HCT116 (cell line): ENCODE results near the gene MPP2. TPM values are rescaled to one million over a fixed set of nuclear protein-coding genes. Genes with fewer than 3 reads are reported as not detected.

Experiments
- ATAC-seq: fragments of 200-7000 bp; cut with Tn5 transposase; 2 replicates; pipeline ENCODE4 v1.9.1; 2020; ENCODE audit warnings: mild to moderate bottlenecking, moderate library complexity
- BruUV-seq: library from RNA; stranded (reverse); fragments of 400-500 nt; replicated peaks from 2 replicates; lab custom pipeline; 2021; lab: Mats Ljungman, UMichigan
- CTCF ChIA-PET: fragments of 300-600 bp; sonication (Branson Sonifier 250); formaldehyde crosslinking; loops from one replicate; lab custom pipeline; 2021; ENCODE audit warnings: antibody characterized with exemption; lab: Charles Lee
- POLR2A ChIA-PET: fragments of 300-600, 350-600 bp; sonication (Branson Sonifier 250); formaldehyde crosslinking; loops from one replicate; lab custom pipeline; 2021; ENCODE audit warnings: antibody characterized with exemption; lab: Charles Lee
- RAD21 ChIA-PET, 2 experiments: fragments of 300-600 bp; sonication (Branson Sonifier 250); formaldehyde crosslinking; loops; one replicate each; lab custom pipeline; 2023; ENCODE audit warnings: low total read pairs in 2 of 2; ENCODE audit not compliant: uncharacterized antibody in 2 of 2, unreplicated experiment in 2 of 2, low non-redundant PET in 1 of 2; lab: Charles Lee
- DNase-seq: peaks from one replicate; pipeline ENCODE4 v3.0.0-alpha.2; 2010; ENCODE audit warnings: low read depth, low spot score
- H2AFZ ChIP-seq: fragments of 200-600 bp; shearing (Covaris generic), sonication (generic); 2 replicates; pipeline ENCODE4 v1.6.1; 2017; ENCODE audit warnings: low read depth, mixed run types, mixed read lengths, antibody characterized with exemption, low read length; ENCODE audit not compliant: poor library complexity, severe bottlenecking
- H3K27ac ChIP-seq: 2 replicates; pipeline ENCODE4 v1.5.1; 2012; ENCODE audit warnings: low read depth, low read length
- H3K27me3 ChIP-seq: fragments of 200-600 bp; sonication (generic); 2 replicates; pipeline ENCODE4 v1.6.1; 2016; ENCODE audit warnings: mixed run types, low read length, mixed read lengths; ENCODE audit not compliant: insufficient read depth
- H3K36me3 ChIP-seq, 2 experiments: fragments of 200-500 bp in 1 of 2; fragments of 200-600 bp in 1 of 2; sonication (Bioruptor generic) in 1 of 2; sonication (generic) in 1 of 2; 2 replicates each; pipeline versions ENCODE4 v1.5.1 to v1.6.1; 2014 to 2016; ENCODE audit warnings: low read length in 2 of 2, inconsistent platforms in 1 of 2, mixed read lengths in 1 of 2, mixed run types in 1 of 2; ENCODE audit not compliant: insufficient read depth in 2 of 2, control insufficient read depth in 1 of 2
- H3K4me1 ChIP-seq, 2 experiments: fragments of 200-600 bp in 1 of 2; sonication (generic) in 1 of 2; 2 replicates each; pipeline versions ENCODE4 v1.5.1 to v1.6.1; 2012 to 2017; ENCODE audit warnings: low read length in 2 of 2, inconsistent platforms in 1 of 2, mild to moderate bottlenecking in 1 of 2, mixed read lengths in 1 of 2, mixed run types in 1 of 2, moderate library complexity in 1 of 2; ENCODE audit not compliant: insufficient read depth in 2 of 2, control insufficient read depth in 1 of 2
- H3K4me2 ChIP-seq: fragments of 200-600 bp; sonication (generic); 2 replicates; pipeline ENCODE4 v1.6.1; 2017; ENCODE audit warnings: mixed run types, low read length, mixed read lengths
- H3K4me3 ChIP-seq, 2 experiments: fragments of 200-600 bp in 1 of 2; sonication (generic) in 1 of 2; replicated peaks in 1 of 2; 2 replicates each; pipeline ENCODE4 v1.5.1; 2011 to 2016; ENCODE audit warnings: low read length in 2 of 2, control low read depth in 1 of 2, low read depth in 1 of 2, mild to moderate bottlenecking in 1 of 2, mixed read lengths in 1 of 2, mixed run types in 1 of 2
- H3K79me2 ChIP-seq: fragments of 200-600 bp; sonication (generic); 2 replicates; pipeline ENCODE4 v1.6.1; 2017; ENCODE audit warnings: mild to moderate bottlenecking, mixed run types, low read length, moderate library complexity, mixed read lengths; ENCODE audit not compliant: insufficient read depth
- H3K9ac ChIP-seq: fragments of 200-600 bp; sonication (generic); 2 replicates; pipeline ENCODE4 v1.6.1; 2016; ENCODE audit warnings: low read length, mixed read lengths
- H3K9me2 ChIP-seq: fragments of 200-600 bp; sonication (generic), shearing (Covaris generic); 2 replicates; pipeline ENCODE4 v1.6.1; 2017; ENCODE audit warnings: mixed run types, mild to moderate bottlenecking, moderate library complexity; ENCODE audit not compliant: insufficient read depth
- H3K9me3 ChIP-seq, 2 experiments: fragments of 200-500 bp in 1 of 2; fragments of 200-600 bp in 1 of 2; sonication (Bioruptor generic) in 1 of 2; sonication (generic) in 1 of 2; 2 replicates each; pipeline ENCODE4 v1.6.1; 2014 to 2017; ENCODE audit warnings: low read length in 2 of 2, mixed read lengths in 2 of 2, inconsistent platforms in 1 of 2, low read depth in 1 of 2, mild to moderate bottlenecking in 1 of 2, mixed run types in 1 of 2, moderate library complexity in 1 of 2; ENCODE audit not compliant: control insufficient read depth in 1 of 2, insufficient read depth in 1 of 2
- H4K20me1 ChIP-seq: fragments of 200-600 bp; sonication (generic), shearing (Covaris generic); 2 replicates; pipeline ENCODE4 v1.6.1; 2017; ENCODE audit warnings: mixed run types, mild to moderate bottlenecking, moderate library complexity; ENCODE audit not compliant: insufficient read depth
- CBX3 ChIP-seq: IDR thresholded peaks from 2 replicates; pipeline ENCODE4 v1.6.1; 2012; ENCODE audit warnings: low read depth
- CEBPB ChIP-seq: IDR thresholded peaks from 2 replicates; pipeline ENCODE4 v1.6.1; 2012; ENCODE audit warnings: low read depth
- ELF1 ChIP-seq: IDR thresholded peaks from 2 replicates; pipeline ENCODE4 v1.6.1; 2012; ENCODE audit warnings: low read depth, borderline replicate concordance
- EZH2 ChIP-seq: fragments of 200-600 bp; sonication (generic); IDR thresholded peaks from 2 replicates; pipeline ENCODE4 v1.6.1; 2017; ENCODE audit warnings: antibody characterized with exemption, mixed run types
- FOSL1 ChIP-seq: IDR thresholded peaks from 2 replicates; pipeline ENCODE4 v1.6.1; 2012; ENCODE audit warnings: low read depth
- POLR2A ChIP-seq: IDR thresholded peaks from 2 replicates; pipeline ENCODE4 v1.7.0; 2011; ENCODE audit warnings: borderline replicate concordance; ENCODE audit not compliant: insufficient read depth, insufficient read length; ENCODE audit errors: extremely low read depth
- RAD21 ChIP-seq: IDR thresholded peaks from 2 replicates; pipeline ENCODE4 v1.6.1; 2012; ENCODE audit warnings: low read depth, mild to moderate bottlenecking
- SP1 ChIP-seq: IDR thresholded peaks from 2 replicates; pipeline ENCODE4 v1.6.1; 2012; ENCODE audit warnings: low read depth
- SRF ChIP-seq: IDR thresholded peaks from 2 replicates; pipeline ENCODE4 v1.6.1; 2012; ENCODE audit warnings: low read depth
- TCF7L2 ChIP-seq: IDR thresholded peaks from 2 replicates; pipeline ENCODE4 v1.7.0; 2011; ENCODE audit warnings: borderline replicate concordance, inconsistent platforms; ENCODE audit not compliant: insufficient read depth, insufficient read length; ENCODE audit errors: extremely low read depth
- YY1 ChIP-seq: IDR thresholded peaks from 2 replicates; pipeline ENCODE4 v1.6.1; 2011; ENCODE audit warnings: low read length, low read depth, moderate library complexity, mild to moderate bottlenecking; ENCODE audit not compliant: insufficient replicate concordance; ENCODE audit errors: extremely low read depth
- ZFX ChIP-seq: fragments of 450-650 bp; IDR thresholded peaks from 2 replicates; pipeline ENCODE4 v1.6.1; 2017
- intact Hi-C: fragments of 100-400 bp; cut with micrococcal nuclease; formaldehyde crosslinking; loops from 2 replicates; pipeline ENCODE4 v1.10.0; 2022
- total RNA-seq: library from RNA; stranded (reverse); gene quantifications from one replicate; pipeline ENCODE4 v1.2.1, GENCODE V29; 2021; ENCODE audit not compliant: unreplicated experiment
- TF ChIP-seq, protein P1 (sequence below): IDR thresholded peaks from 2 replicates; pipeline ENCODE4 v1.6.1; 2012; ENCODE audit warnings: low read depth
- TF ChIP-seq, protein P2 (sequence below), 3 experiments: fragments of 200-600 bp in 1 of 3; sonication (generic) in 1 of 3; IDR thresholded peaks in 2 of 3; conservative IDR thresholded peaks in 1 of 3; 2 replicates each; pipeline ENCODE4 v1.5.1; 2012 to 2017; ENCODE audit warnings: low read depth in 2 of 3, low read length in 2 of 3, antibody characterized with exemption in 1 of 3, borderline replicate concordance in 1 of 3, control low read depth in 1 of 3, mild to moderate bottlenecking in 1 of 3, mixed read lengths in 1 of 3, mixed run types in 1 of 3, moderate library complexity in 1 of 3; ENCODE audit not compliant: insufficient read depth in 1 of 3

Gene MPP2
- total RNA-seq, 1 experiment from 2014 or later, result 16.4 TPM

GRCh38 chr17:43831633-43832032 lies 75.7 kb downstream of the MPP2 start:
- ChIA-PET RAD21 (no interaction called here), POLR2A (no interaction called here), CTCF (interaction anchor here (1.7 kb wide), 1 partner anchor 14 kb away, joined by 5 read pairs; the partner anchor contains the start of gene CD300LG)
- Histone ChIP-seq H3K79me2 (peaks cover 10% of the 10 kb centered on the region), H2AFZ (no peak overlapping the region), H3K9ac (peak overlapping the region; percentile 84; the same call in 1 of the 2 replicates), H3K4me3 (peak overlapping the region; percentile 56 to 88; a peak in 3 of 4 replicates), H4K20me1 (no peaks in the 10 kb centered on the region), H3K9me3 (no peaks in the 10 kb centered on the region), H3K36me3 (peaks cover 0 to 25% of the 10 kb centered on the region in 2 experiments; a peak in 2 of 4 replicates), H3K4me2 (peak overlapping the region; percentile 98)
- ATAC-seq, result no peak
- no peak for DNase-seq
- no peak for TF ChIP-seq ZFX
- TF ChIP-seq, all 23 proteins: peak for 0
- Histone ChIP-seq H3K9me2 (no peaks in the 10 kb centered on the region), H3K27ac (no peak overlapping the region), H3K27me3 (no peaks in the 10 kb centered on the region), H3K4me1 (peaks cover 16 to 24% of the 10 kb centered on the region in 2 experiments)
- intact Hi-C loops, result loop anchor here (2.0 kb wide), 1 partner anchor 53 kb away; the partner anchor contains the start of gene DUSP3
- no TSS peak for BruUV-seq

DNA sequence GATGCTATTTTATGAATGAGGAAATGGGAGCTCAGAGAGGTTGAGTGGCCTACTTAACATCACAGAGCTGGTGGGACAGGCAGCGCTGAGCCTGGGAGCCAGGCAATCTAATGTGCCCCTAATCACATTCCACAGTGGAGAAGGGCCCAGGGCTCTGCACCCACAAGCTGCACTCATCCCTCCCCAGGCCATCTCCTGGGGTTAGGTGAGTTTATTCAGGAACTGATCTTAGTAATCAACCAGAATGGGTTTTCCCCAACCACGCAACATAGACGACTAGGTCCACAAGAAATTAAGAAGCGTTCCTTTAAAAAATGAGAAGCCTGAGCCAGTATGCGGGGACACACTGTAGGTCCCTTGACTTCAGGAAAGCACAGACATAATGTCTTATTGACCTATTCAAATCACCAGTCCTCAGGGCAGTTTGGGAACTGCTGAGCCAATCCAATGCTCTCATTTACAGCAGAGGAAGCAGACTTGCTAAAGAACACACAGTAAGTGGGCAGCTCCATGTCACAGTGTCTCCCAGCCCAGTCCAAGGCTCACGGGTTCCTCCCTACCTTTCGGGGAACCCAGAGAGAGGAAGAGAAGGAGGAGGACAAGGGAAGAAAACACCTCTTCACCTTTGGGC lies 76.7 kb downstream of the MPP2 start:
- Histone ChIP-seq H3K4me2 (no peak overlapping the region), H3K36me3 (peaks cover under 1 to 25% of the 10 kb centered on the region in 2 experiments; a peak in 3 of 4 replicates), H4K20me1 (no peaks in the 10 kb centered on the region), H3K9ac (no peak overlapping the region), H3K79me2 (peaks cover 10% of the 10 kb centered on the region), H3K9me2 (no peaks in the 10 kb centered on the region), H3K4me1 (peaks cover 16 to 24% of the 10 kb centered on the region in 2 experiments), H3K4me3 (no peak overlapping the region), H3K27ac (no peak overlapping the region), H2AFZ (no peak overlapping the region), H3K27me3 (no peaks in the 10 kb centered on the region), H3K9me3 (no peaks in the 10 kb centered on the region)
- POLR2A ChIA-PET, result interaction anchor here (1.1 kb wide), 1 partner anchor 9 kb away, joined by 3 read pairs; no protein-coding TSS in a partner anchor
- BruUV-seq, result no TSS peak
- RAD21 ChIA-PET, result no interaction called here
- DNase-seq (no peak), ATAC-seq (no peak)
- intact Hi-C loops, result no loop called here
- CTCF ChIA-PET, result no interaction called here
- no peak for TF ChIP-seq EZH2
- TF ChIP-seq SRF, result no peak
- TF ChIP-seq, protein P1, sequence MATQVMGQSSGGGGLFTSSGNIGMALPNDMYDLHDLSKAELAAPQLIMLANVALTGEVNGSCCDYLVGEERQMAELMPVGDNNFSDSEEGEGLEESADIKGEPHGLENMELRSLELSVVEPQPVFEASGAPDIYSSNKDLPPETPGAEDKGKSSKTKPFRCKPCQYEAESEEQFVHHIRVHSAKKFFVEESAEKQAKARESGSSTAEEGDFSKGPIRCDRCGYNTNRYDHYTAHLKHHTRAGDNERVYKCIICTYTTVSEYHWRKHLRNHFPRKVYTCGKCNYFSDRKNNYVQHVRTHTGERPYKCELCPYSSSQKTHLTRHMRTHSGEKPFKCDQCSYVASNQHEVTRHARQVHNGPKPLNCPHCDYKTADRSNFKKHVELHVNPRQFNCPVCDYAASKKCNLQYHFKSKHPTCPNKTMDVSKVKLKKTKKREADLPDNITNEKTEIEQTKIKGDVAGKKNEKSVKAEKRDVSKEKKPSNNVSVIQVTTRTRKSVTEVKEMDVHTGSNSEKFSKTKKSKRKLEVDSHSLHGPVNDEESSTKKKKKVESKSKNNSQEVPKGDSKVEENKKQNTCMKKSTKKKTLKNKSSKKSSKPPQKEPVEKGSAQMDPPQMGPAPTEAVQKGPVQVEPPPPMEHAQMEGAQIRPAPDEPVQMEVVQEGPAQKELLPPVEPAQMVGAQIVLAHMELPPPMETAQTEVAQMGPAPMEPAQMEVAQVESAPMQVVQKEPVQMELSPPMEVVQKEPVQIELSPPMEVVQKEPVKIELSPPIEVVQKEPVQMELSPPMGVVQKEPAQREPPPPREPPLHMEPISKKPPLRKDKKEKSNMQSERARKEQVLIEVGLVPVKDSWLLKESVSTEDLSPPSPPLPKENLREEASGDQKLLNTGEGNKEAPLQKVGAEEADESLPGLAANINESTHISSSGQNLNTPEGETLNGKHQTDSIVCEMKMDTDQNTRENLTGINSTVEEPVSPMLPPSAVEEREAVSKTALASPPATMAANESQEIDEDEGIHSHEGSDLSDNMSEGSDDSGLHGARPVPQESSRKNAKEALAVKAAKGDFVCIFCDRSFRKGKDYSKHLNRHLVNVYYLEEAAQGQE, result no peak
- no peak for TF ChIP-seq ELF1
- TF ChIP-seq FOSL1, result no peak
- TF ChIP-seq TCF7L2, result no peak
- TF ChIP-seq RAD21, result no peak
- TF ChIP-seq SP1, result no peak
- TF ChIP-seq YY1, result no peak
- TF ChIP-seq CEBPB, result no peak
- TF ChIP-seq CBX3, result no peak
- TF ChIP-seq, protein P2, sequence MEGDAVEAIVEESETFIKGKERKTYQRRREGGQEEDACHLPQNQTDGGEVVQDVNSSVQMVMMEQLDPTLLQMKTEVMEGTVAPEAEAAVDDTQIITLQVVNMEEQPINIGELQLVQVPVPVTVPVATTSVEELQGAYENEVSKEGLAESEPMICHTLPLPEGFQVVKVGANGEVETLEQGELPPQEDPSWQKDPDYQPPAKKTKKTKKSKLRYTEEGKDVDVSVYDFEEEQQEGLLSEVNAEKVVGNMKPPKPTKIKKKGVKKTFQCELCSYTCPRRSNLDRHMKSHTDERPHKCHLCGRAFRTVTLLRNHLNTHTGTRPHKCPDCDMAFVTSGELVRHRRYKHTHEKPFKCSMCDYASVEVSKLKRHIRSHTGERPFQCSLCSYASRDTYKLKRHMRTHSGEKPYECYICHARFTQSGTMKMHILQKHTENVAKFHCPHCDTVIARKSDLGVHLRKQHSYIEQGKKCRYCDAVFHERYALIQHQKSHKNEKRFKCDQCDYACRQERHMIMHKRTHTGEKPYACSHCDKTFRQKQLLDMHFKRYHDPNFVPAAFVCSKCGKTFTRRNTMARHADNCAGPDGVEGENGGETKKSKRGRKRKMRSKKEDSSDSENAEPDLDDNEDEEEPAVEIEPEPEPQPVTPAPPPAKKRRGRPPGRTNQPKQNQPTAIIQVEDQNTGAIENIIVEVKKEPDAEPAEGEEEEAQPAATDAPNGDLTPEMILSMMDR (IDR thresholded peaks at IDR 0.05 in 2 of 3, conservative IDR thresholded peaks at IDR 0.05 in 1 of 3; ENCODE audit: borderline replicate concordance in 1 of 3, insufficient read depth in 1 of 3, low read depth in 2 of 3, low read length in 2 of 3), result no peak
- no peak for TF ChIP-seq POLR2A
